ENCODE results near the gene ABITRAM. TPM values are rescaled to one million over a fixed set of nuclear protein-coding genes. Genes with fewer than 3 reads are reported as not detected.
"Not testable (repeated sequence)": the region's sequence is repeated elsewhere in the genome, so short reads cannot be mapped to it uniquely, and the experiment has no call there.

The ABITRAM gene
- total RNA-seq, 1 experiment from 2014 or later: 6.9 TPM

DNA sequence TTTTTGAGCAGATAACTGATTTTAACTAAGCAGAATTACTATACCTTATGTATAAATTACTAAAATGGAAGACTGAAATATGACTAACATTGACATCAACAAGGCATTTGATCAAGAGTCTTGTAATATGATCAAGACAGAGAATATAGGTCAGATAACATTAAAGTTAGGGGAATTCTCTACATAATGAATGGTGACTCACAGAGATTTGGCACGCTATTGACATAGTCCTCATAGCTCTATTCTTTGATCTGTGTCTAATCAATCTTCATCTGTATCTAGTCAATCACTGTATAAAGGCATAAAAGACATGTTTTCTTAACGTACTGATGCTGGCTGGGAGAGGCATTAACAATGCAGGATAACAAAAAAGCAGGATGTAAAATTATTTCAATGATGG, 17.4 kb downstream of the ABITRAM start:
- H3K4me1 ChIP-seq (replicated peaks): no peaks in the 10 kb centered on the region
- no peak overlapping the region for H3K4me3 ChIP-seq
- H3K27me3 ChIP-seq (replicated peaks): no peaks in the 10 kb centered on the region
- no peaks in the 10 kb centered on the region for H3K9me3 ChIP-seq (replicated peaks)
- no peak overlapping the region for H3K27ac ChIP-seq
- no peak for DNase-seq (ENCODE audit: low read depth in 1 of 2, low spot score in 2 of 2)
- peaks cover 30% of the 10 kb centered on the region for H3K36me3 ChIP-seq

- H3K9me3 ChIP-seq (replicated peaks): no peaks in the 10 kb centered on the region
- peaks cover 25% of the 10 kb centered on the region for H3K36me3 ChIP-seq
- H3K27me3 ChIP-seq (replicated peaks): no peaks in the 10 kb centered on the region
- no peak overlapping the region for H3K4me3 ChIP-seq
- no peak overlapping the region for H3K27ac ChIP-seq
- H3K4me1 ChIP-seq (replicated peaks): no peaks in the 10 kb centered on the region
- peak in 1 of 2 experiments; percentile 17 for DNase-seq (ENCODE audit: low read depth in 1 of 2, low spot score in 2 of 2)
These were observed 19.9 kb downstream of the ABITRAM start for GRCh38 chr9:108953983-108954574.

DNA sequence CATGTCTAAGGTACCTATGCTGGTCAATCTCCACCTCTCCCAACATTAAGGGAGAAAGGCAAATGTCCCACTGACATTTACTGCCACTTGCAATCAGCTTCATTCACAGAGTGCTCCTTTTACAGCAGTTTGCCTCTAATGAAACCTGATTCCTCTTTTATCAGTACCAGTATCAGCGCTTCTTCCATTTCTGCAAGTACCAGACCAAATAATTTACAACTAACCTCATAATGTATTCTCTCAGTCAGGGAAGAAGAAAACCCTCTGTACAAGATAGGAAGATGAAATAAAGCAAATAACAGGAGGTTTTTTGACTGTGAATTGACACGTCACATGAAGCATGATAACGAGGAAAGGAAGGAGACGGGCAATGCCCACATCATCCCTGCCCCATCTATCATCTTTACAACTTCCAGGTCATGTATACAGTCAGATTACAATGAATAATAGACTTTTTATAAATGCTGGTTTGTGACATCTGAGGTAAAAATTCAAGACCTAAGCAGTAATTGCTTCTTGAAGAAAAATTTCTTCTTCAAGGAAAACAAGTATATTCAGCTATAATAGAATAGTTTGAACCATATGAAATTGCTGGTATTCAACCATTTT, 21.9 kb downstream of the ABITRAM start:
- Histone ChIP-seq H3K27me3 (replicated peaks) (no peaks in the 10 kb centered on the region), H3K36me3 (peaks cover 29% of the 10 kb centered on the region), H3K4me1 (replicated peaks) (no peaks in the 10 kb centered on the region), H3K9me3 (replicated peaks) (no peaks in the 10 kb centered on the region), H3K4me3 (no peak overlapping the region), H3K27ac (no peak overlapping the region)
- DNase-seq (ENCODE audit: low read depth in 1 of 2, low spot score in 2 of 2): no peak

- DNase-seq (ENCODE audit: low read depth in 1 of 2, low spot score in 2 of 2): no peak
- H3K36me3 ChIP-seq: peaks cover 26% of the 10 kb centered on the region
- H3K27me3 ChIP-seq (replicated peaks): no peaks in the 10 kb centered on the region
- H3K27ac ChIP-seq: no peak overlapping the region
- no peaks in the 10 kb centered on the region for H3K4me1 ChIP-seq (replicated peaks)
- H3K9me3 ChIP-seq (replicated peaks): no peaks in the 10 kb centered on the region
- H3K4me3 ChIP-seq: no peak overlapping the region
These were observed 22.4 kb downstream of the ABITRAM start for GRCh38 chr9:108956631-108957026.

GRCh38 chr9:108960331-108960730, 26.1 kb downstream of the ABITRAM start:
- H3K9me3 ChIP-seq (replicated peaks): no peaks in the 10 kb centered on the region
- H3K36me3 ChIP-seq: peaks cover 35% of the 10 kb centered on the region
- DNase-seq (ENCODE audit: low read depth in 1 of 2, low spot score in 2 of 2): no peak
- H3K4me1 ChIP-seq (replicated peaks): no peaks in the 10 kb centered on the region
- H3K27me3 ChIP-seq (replicated peaks): no peaks in the 10 kb centered on the region
- H3K4me3 ChIP-seq: no peak overlapping the region
- no peak overlapping the region for H3K27ac ChIP-seq

DNA sequence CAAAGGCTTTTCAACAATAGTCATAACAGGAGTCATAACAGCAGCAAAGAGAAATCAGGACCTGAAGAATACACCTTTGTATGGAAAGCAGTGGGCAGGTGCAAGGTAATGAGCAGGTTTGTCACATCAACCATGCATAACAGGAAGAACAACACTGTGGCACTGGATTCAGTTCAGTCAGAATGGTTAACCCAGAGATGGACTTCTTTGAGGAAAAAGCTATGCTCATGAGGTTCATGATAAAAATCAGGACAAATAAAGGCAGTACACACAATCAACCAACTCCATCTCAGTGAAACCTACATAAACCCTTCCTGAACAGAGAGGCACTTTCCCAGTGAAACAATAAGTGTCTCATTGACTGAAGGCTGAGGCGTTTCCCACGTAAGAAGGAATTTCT, 27.0 kb downstream of the ABITRAM start:
- Histone ChIP-seq H3K4me1 (replicated peaks) (no peaks in the 10 kb centered on the region), H3K4me3 (no peak overlapping the region), H3K9me3 (replicated peaks) (no peaks in the 10 kb centered on the region), H3K27me3 (replicated peaks) (no peaks in the 10 kb centered on the region), H3K36me3 (peaks cover 43% of the 10 kb centered on the region), H3K27ac (no peak overlapping the region)
- DNase-seq (ENCODE audit: low read depth in 1 of 2, low spot score in 2 of 2): no peak

GRCh38 chr9:108963459-108964143, 29.4 kb downstream of the ABITRAM start:
- no peak overlapping the region for H3K27ac ChIP-seq
- no peaks in the 10 kb centered on the region for H3K27me3 ChIP-seq (replicated peaks)
- peaks cover 51% of the 10 kb centered on the region for H3K36me3 ChIP-seq
- no peak for DNase-seq (ENCODE audit: low read depth in 1 of 2, low spot score in 2 of 2)
- H3K4me3 ChIP-seq: no peak overlapping the region
- no peaks in the 10 kb centered on the region for H3K4me1 ChIP-seq (replicated peaks)
- no peaks in the 10 kb centered on the region for H3K9me3 ChIP-seq (replicated peaks)

GRCh38 chr9:108967916-108968315, 33.7 kb downstream of the ABITRAM start:
- DNase-seq (ENCODE audit: low read depth in 1 of 2, low spot score in 2 of 2): no peak
- Histone ChIP-seq H3K27ac (no peak overlapping the region), H3K4me3 (no peak overlapping the region), H3K9me3 (replicated peaks) (no peaks in the 10 kb centered on the region), H3K36me3 (peaks cover 59% of the 10 kb centered on the region), H3K27me3 (replicated peaks) (no peaks in the 10 kb centered on the region), H3K4me1 (replicated peaks) (no peaks in the 10 kb centered on the region)

GRCh38 chr9:108971392-108971791, 37.2 kb downstream of the ABITRAM start:
- not testable (repeated sequence) for H3K4me3 ChIP-seq; H3K9me3 ChIP-seq (replicated peaks); H3K27ac ChIP-seq; H3K27me3 ChIP-seq (replicated peaks); H3K4me1 ChIP-seq (replicated peaks); DNase-seq (ENCODE audit: low read depth in 1 of 2, low spot score in 2 of 2)
- H3K36me3 ChIP-seq: peaks cover 42% of the 10 kb centered on the region

DNA sequence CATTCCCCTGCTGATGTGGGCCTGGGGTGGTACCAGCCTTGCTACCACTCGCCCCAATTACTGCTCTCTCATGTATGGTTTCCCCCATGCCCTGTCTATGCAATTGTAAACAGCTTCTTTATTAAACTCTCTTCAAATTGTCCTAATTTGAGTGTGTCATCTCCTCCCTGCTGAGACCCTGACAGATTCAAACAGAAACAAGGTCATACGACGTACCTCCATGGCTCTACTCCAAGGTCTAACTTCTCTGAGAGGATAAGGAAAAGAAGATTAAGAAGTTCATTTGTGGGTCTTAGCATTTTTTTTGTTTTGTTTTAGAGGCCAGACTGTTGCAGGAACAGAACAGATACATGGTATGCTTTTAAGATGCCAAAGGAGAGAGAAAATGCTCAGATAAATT, 38.0 kb downstream of the ABITRAM start:
- Histone ChIP-seq H3K9me3 (replicated peaks) (no peaks in the 10 kb centered on the region), H3K27me3 (replicated peaks) (no peaks in the 10 kb centered on the region), H3K36me3 (peaks cover 47% of the 10 kb centered on the region), H3K27ac (no peak overlapping the region), H3K4me3 (no peak overlapping the region), H3K4me1 (replicated peaks) (no peaks in the 10 kb centered on the region)
- no peak for DNase-seq (ENCODE audit: low read depth in 1 of 2, low spot score in 2 of 2)

DNA sequence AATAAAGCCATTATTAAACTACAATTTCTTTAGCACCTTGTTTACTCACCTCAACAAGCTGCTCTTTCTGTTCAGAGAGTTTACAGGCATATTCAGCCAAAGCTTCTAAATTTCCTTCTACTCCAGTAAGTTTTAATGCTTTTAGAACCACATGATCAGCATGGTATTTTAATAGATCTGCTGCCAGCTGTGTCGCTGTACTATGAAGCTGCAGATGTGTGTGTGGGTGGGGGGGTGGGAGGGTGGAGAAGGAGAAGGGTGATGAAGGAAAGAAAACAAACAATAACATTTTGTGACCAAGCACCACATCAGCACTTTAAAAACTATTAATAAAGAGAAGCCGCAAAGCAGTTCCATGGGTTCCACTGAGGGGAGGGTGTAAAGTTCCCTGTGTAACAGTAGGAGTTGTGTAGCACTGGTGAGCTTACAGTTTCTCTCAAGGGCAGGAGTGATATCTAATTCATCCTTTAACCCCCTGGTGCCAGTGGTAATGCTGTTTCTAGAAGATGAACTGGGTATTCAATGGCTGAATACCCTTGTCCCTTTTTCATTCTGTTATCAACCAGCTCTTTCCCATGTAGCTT, 38.5 kb downstream of the ABITRAM start:
- no peaks in the 10 kb centered on the region for H3K9me3 ChIP-seq (replicated peaks)
- H3K36me3 ChIP-seq: peaks cover 49% of the 10 kb centered on the region
- H3K27me3 ChIP-seq (replicated peaks): no peaks in the 10 kb centered on the region
- H3K4me1 ChIP-seq (replicated peaks): no peaks in the 10 kb centered on the region
- H3K27ac ChIP-seq: no peak overlapping the region
- no peak for DNase-seq (ENCODE audit: low read depth in 1 of 2, low spot score in 2 of 2)
- no peak overlapping the region for H3K4me3 ChIP-seq

DNA sequence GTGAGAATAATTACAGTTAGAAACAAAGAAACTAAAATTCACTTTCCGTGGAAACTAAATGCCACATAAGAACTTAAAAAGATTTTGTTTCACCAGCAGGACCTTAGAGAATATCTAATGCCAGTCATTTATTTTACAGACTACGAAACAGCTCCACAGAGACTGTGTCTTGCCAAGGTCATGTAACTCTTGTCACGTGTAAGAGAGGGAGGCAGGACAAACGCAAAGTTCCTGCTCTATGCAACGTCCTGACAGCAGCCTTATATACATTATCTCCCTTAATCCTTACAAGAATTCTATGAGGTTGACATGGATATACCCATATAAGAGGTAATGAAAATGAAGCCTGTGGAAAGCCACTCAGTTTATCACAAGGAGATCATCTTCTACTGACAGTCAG, 39.7 kb downstream of the ABITRAM start:
- no peak overlapping the region for H3K4me3 ChIP-seq
- H3K4me1 ChIP-seq (replicated peaks): no peaks in the 10 kb centered on the region
- H3K27ac ChIP-seq: no peak overlapping the region
- DNase-seq (ENCODE audit: low read depth in 1 of 2, low spot score in 2 of 2): no peak
- H3K27me3 ChIP-seq (replicated peaks): no peaks in the 10 kb centered on the region
- H3K36me3 ChIP-seq: peaks cover 53% of the 10 kb centered on the region
- H3K9me3 ChIP-seq (replicated peaks): no peaks in the 10 kb centered on the region

DNA sequence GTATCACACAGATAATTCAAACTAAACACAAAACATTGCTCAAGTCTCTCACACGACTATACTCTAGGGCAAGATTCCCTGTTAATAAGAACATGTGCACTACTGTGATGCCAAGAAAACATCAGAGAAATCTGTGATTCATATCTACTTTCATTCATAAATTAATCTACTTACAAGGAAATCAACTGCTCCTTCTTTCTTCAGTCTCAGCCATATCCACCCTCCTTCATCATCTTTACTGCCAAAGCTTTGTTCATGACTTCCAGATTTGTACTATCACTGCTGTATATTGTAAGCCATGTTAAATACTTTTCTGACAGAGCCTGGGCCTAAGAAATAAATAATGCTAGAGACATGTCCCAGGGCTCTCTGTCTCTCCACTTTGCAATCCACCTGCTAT, 44.0 kb downstream of the ABITRAM start:
- H3K4me3 ChIP-seq: no peak overlapping the region
- H3K27ac ChIP-seq: no peak overlapping the region
- no peaks in the 10 kb centered on the region for H3K27me3 ChIP-seq (replicated peaks)
- no peak for DNase-seq (ENCODE audit: low read depth in 1 of 2, low spot score in 2 of 2)
- no peaks in the 10 kb centered on the region for H3K4me1 ChIP-seq (replicated peaks)
- H3K9me3 ChIP-seq (replicated peaks): no peaks in the 10 kb centered on the region
- H3K36me3 ChIP-seq: peaks cover 59% of the 10 kb centered on the region

DNA sequence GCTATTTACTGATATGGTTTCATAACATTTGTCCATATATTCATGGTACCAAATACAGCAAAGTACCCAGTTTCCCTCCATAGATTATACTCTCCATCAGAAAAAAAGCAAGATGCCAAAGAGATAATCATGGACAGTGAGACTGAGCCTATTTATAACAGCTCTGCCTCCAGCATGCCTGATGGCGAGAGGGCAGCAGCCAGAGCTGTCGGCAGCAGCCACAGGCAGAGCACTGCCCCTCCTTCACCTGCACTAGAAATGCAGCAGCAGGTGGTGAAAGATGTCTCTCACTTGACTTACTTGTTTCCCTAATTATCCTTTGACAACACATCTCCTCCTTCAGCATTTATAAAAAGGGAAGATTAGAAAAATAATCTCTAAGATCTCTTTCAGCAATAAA, 46.7 kb downstream of the ABITRAM start:
- Histone ChIP-seq H3K27me3 (replicated peaks) (no peaks in the 10 kb centered on the region), H3K27ac (no peak overlapping the region), H3K36me3 (peaks cover 73% of the 10 kb centered on the region), H3K4me3 (no peak overlapping the region), H3K4me1 (replicated peaks) (no peaks in the 10 kb centered on the region), H3K9me3 (replicated peaks) (no peaks in the 10 kb centered on the region)
- DNase-seq (ENCODE audit: low read depth in 1 of 2, low spot score in 2 of 2): no peak

Measured in SJSA1 (cell line).